Esophagus squamous epithelium (tissue), 5 donors: ENCODE measurements around the gene PANK2. TPM values are rescaled to one million over a fixed set of nuclear protein-coding genes. Genes with fewer than 3 reads are reported as not detected.

Experiments
- DNase-seq: peaks from one replicate; lab custom pipeline; 2025; lab: John Stamatoyannopoulos, UW
- H3K27ac ChIP-seq, 4 donors: fragments of 200-600 bp; sonication (generic); one replicate each; pipeline ENCODE4 v1.5.1; 2016 to 2019; ENCODE audit warnings: mild to moderate bottlenecking in 1 of 4
- H3K27me3 ChIP-seq, 4 donors: fragments of 200-600 bp; sonication (generic); 1 replicate in 3 of 4; 2 replicates in 1 of 4; pipeline versions ENCODE4 v1.5.1 to v1.6.0; 2017 to 2021; ENCODE audit warnings: antibody characterized with exemption in 1 of 4
- H3K36me3 ChIP-seq, 3 donors: fragments of 200-600 bp; sonication (generic); one replicate each; pipeline ENCODE4 v1.5.1; 2016 to 2019
- H3K4me1 ChIP-seq, 3 donors: fragments of 200-600 bp; sonication (generic); one replicate each; pipeline ENCODE4 v1.5.1; 2017 to 2019
- H3K4me3 ChIP-seq, 4 donors: fragments of 200-600 bp; sonication (generic); 1 replicate in 3 of 4; 2 replicates in 1 of 4; pipeline ENCODE4 v1.5.1; 2016 to 2019; ENCODE audit warnings: mild to moderate bottlenecking in 2 of 4, moderate library complexity in 1 of 4
- H3K9me3 ChIP-seq, 3 donors: fragments of 200-600 bp; sonication (generic); one replicate each; pipeline ENCODE4 v1.5.1; 2016 to 2019
- CTCF ChIP-seq, 6 experiments: fragments of 450-650 bp in 4 of 6; fragments of 200-600 bp in 2 of 6; sonication (generic) in 2 of 6; IDR thresholded peaks; one replicate each; pipeline ENCODE4 v1.5.1; 2016 to 2019; ENCODE audit warnings: antibody characterized with exemption in 6 of 6, mild to moderate bottlenecking in 4 of 6, moderate library complexity in 4 of 6
- POLR2A ChIP-seq, 4 donors: fragments of 450-650 bp; IDR thresholded peaks; one replicate each; pipeline ENCODE4 v1.6.1; 2017; ENCODE audit warnings: antibody characterized with exemption in 4 of 4, mild to moderate bottlenecking in 4 of 4, moderate library complexity in 3 of 4
- WGBS, 2 donors: methylation state at CpG; one replicate each; pipeline ENCODE4 v1.1.5; 2018; 5-methylcytosine and 5-hydroxymethylcytosine counted together
- intact Hi-C: fragments of 100-400 bp; cut with DNase I; formaldehyde crosslinking; loops from one replicate; pipeline ENCODE4 v1.15.0; 2022
- total RNA-seq, 4 donors: library from RNA; depleted of rRNA; stranded (reverse); fragments of >200 nt; gene quantifications; one replicate each; pipeline ENCODE4 v1.1.0, GENCODE V29; 2016
- donor health status: DM: yes; HTN: yes; CAD: no.

Gene PANK2
- total RNA-seq, 4 donors from 2014 or later, result 39.4 to 49.1 (median 46.2) TPM

- no peak for TF ChIP-seq CTCF (IDR thresholded peaks at IDR 0.05)
- Histone ChIP-seq H3K27ac (no peak overlapping the region), H3K36me3 (peaks cover 49 to 99% (median 60%) of the 10 kb centered on the region in 3 donors), H3K9me3 (no peaks in the 10 kb centered on the region), H3K27me3 (no peaks in the 10 kb centered on the region), H3K4me3 (no peak overlapping the region), H3K4me1 (no peaks in the 10 kb centered on the region)
- 78 to 83% methylated on average over 5 of the region's 5 CpGs for WGBS, 2 donors
- DNase-seq, result no peak
- intact Hi-C loops, result no loop called here
Measured at GRCh38 chr20:3864518-3864917, 24.7 kb upstream of the PANK2 start.

GRCh38 chr20:3865152-3865886, 23.9 kb upstream of the PANK2 start:
- intact Hi-C loops, result no loop called here
- no peak overlapping the region for H3K4me3 ChIP-seq
- peaks cover 0 to 5% (median 0%) of the 10 kb centered on the region in 3 donors for H3K4me1 ChIP-seq
- no peaks in the 10 kb centered on the region for H3K9me3 ChIP-seq
- TF ChIP-seq CTCF (IDR thresholded peaks at IDR 0.05) (no peak), POLR2A (IDR thresholded peaks at IDR 0.05) (no peak)
- DNase-seq, result no peak
- peaks cover 49 to 99% (median 56%) of the 10 kb centered on the region in 3 donors for H3K36me3 ChIP-seq
- no peak overlapping the region for H3K27ac ChIP-seq
- no peaks in the 10 kb centered on the region for H3K27me3 ChIP-seq
- WGBS, 2 donors, result 93 to 94% methylated on average over 5 to 6 of the region's 14 CpGs

- no peak overlapping the region for H3K27ac ChIP-seq
- no peak for DNase-seq
- WGBS, 2 donors, result 75 to 90% methylated on average over 3 to 4 of the region's 14 CpGs
- intact Hi-C loops, result no loop called here
- peaks cover 0 to 5% (median 0%) of the 10 kb centered on the region in 3 donors for H3K4me1 ChIP-seq
- H3K9me3 ChIP-seq, result no peaks in the 10 kb centered on the region
- peaks cover 49 to 94% (median 54%) of the 10 kb centered on the region in 3 donors for H3K36me3 ChIP-seq
- TF ChIP-seq POLR2A (IDR thresholded peaks at IDR 0.05) (no peak), CTCF (IDR thresholded peaks at IDR 0.05) (no peak)
- H3K27me3 ChIP-seq, result no peaks in the 10 kb centered on the region
- H3K4me3 ChIP-seq, result no peak overlapping the region
Measured at GRCh38 chr20:3865887-3866407, 23.2 kb upstream of the PANK2 start.

- no peak for DNase-seq
- Histone ChIP-seq H3K9me3 (no peaks in the 10 kb centered on the region), H3K4me3 (no peak overlapping the region), H3K27me3 (no peaks in the 10 kb centered on the region), H3K36me3 (peaks cover 44 to 94% (median 49%) of the 10 kb centered on the region in 3 donors), H3K27ac (no peak overlapping the region), H3K4me1 (peaks cover 0 to 5% (median 0%) of the 10 kb centered on the region in 3 donors)
- TF ChIP-seq CTCF (IDR thresholded peaks at IDR 0.05), result no peak
- no peak for TF ChIP-seq POLR2A (IDR thresholded peaks at IDR 0.05)
- intact Hi-C loops, result no loop called here
- no CpG with 5 or more reads among the region's 3 CpGs for WGBS, 2 donors
Measured at GRCh38 chr20:3866464-3866863, 22.7 kb upstream of the PANK2 start.

- WGBS, 2 donors, result 38 to 90% methylated on average over 2 of the region's 2 CpGs
- Histone ChIP-seq H3K4me3 (no peak overlapping the region), H3K27ac (no peak overlapping the region), H3K4me1 (peaks cover 0 to 5% (median 0%) of the 10 kb centered on the region in 3 donors), H3K27me3 (no peaks in the 10 kb centered on the region), H3K9me3 (no peaks in the 10 kb centered on the region), H3K36me3 (peaks cover 31 to 94% (median 35%) of the 10 kb centered on the region in 3 donors)
- DNase-seq, result no peak
- intact Hi-C loops, result no loop called here
- no peak for TF ChIP-seq POLR2A (IDR thresholded peaks at IDR 0.05)
- no peak for TF ChIP-seq CTCF (IDR thresholded peaks at IDR 0.05)
Measured at GRCh38 chr20:3867802-3868201, 21.4 kb upstream of the PANK2 start.
